Hepatocyte (in vitro differentiated cells): ENCODE measurements around the gene TSPAN16.

ENCODE experiments used
- CTCF ChIP-seq: fragments of 200-600 bp; sonication (generic); IDR thresholded peaks from 2 replicates; pipeline ENCODE4 v1.5.1; 2016; ENCODE audit warnings: antibody characterized with exemption, mild to moderate bottlenecking; ENCODE audit not compliant: poor library complexity
- EZH2 ChIP-seq: fragments of 200-600 bp; sonication (generic); IDR thresholded peaks from 2 replicates; pipeline ENCODE4 v1.6.1; 2016; ENCODE audit warnings: antibody characterized with exemption, mild to moderate bottlenecking, borderline replicate concordance
- EZH2phosphoT487 ChIP-seq: fragments of 200-600 bp; sonication (generic); IDR thresholded peaks from one replicate; pipeline ENCODE4 v1.6.1; 2018; ENCODE audit warnings: antibody characterized with exemption, mild to moderate bottlenecking, low read depth, moderate library complexity; ENCODE audit not compliant: unreplicated experiment, severe bottlenecking

DNA sequence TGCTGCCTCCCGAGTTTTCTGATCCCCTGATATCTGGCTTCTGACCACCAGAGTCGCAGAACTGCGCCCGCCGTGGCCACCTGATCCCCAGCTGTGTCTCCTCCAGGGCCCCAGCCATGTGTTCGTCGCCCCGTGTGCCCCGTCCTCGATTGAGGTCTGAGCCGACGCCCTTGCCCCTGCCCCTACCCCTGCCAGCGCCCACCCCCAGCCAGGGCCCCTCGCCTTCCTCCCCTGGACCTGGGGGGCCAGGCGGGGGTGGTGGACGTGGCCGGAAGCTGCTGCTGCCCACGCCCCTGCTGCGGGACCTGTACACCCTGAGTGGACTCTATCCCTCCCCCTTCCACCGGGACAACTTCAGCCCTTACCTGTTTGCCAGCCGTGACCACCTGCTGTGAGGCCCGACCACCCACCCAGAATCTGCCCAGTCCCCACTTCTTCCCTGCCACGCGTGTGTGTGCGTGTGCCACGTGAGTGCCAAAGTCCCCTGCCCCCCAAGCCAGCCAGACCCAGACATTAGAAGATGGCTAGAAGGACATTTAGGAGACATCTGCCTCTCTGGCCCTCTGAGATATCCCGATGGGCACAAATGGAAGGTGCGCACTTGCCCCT is 68.4 kb downstream of the TSPAN16 start:
- TF ChIP-seq CTCF (no peak), EZH2phosphoT487 (no peak), EZH2 (no peak)
